ENCODE data around the gene SMPDL3A. TPM values are rescaled to one million over a fixed set of nuclear protein-coding genes. Genes with fewer than 3 reads are reported as not detected.

The SMPDL3A gene
- polyA plus RNA-seq, 1 experiment, result 6.4 TPM

DNA sequence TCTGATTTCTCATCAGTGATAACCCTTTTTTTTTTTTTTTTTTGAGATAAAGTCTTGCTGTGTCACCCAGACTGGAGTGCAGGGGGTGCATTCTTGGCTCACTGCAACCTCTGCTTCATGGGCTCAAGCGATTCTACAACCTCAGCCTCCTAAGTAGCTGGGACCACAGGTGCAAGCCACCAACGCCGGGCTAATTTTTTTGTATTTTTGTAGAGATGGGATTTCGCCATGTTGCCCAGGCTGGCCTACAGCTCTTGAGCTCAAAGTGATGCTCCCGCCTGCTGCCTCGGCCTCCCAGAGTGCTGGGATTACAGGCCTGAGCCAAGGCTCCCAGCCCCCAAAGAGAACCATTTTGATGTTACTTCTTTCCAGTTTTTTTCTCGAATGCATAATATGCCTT, 7.3 kb upstream of the SMPDL3A start:
- ChIA-PET POLR2A (no interaction called here), CTCF (no interaction called here)
- peaks cover 4% of the 10 kb centered on the region for H3K27me3 ChIP-seq (ENCODE audit: control insufficient read depth, insufficient read depth, low read length)
- TF ChIP-seq, protein P1, sequence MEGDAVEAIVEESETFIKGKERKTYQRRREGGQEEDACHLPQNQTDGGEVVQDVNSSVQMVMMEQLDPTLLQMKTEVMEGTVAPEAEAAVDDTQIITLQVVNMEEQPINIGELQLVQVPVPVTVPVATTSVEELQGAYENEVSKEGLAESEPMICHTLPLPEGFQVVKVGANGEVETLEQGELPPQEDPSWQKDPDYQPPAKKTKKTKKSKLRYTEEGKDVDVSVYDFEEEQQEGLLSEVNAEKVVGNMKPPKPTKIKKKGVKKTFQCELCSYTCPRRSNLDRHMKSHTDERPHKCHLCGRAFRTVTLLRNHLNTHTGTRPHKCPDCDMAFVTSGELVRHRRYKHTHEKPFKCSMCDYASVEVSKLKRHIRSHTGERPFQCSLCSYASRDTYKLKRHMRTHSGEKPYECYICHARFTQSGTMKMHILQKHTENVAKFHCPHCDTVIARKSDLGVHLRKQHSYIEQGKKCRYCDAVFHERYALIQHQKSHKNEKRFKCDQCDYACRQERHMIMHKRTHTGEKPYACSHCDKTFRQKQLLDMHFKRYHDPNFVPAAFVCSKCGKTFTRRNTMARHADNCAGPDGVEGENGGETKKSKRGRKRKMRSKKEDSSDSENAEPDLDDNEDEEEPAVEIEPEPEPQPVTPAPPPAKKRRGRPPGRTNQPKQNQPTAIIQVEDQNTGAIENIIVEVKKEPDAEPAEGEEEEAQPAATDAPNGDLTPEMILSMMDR (IDR thresholded peaks at IDR 0.05; ENCODE audit: insufficient read depth, low read depth, low read length), result no peak
- DNase-seq (ENCODE audit: low read depth), result no peak
- no peak overlapping the region for H3K4me3 ChIP-seq (ENCODE audit: low read depth, low read length)
- H3K36me3 ChIP-seq (ENCODE audit: control insufficient read depth, insufficient read depth, low read length), result no peaks in the 10 kb centered on the region

DNA sequence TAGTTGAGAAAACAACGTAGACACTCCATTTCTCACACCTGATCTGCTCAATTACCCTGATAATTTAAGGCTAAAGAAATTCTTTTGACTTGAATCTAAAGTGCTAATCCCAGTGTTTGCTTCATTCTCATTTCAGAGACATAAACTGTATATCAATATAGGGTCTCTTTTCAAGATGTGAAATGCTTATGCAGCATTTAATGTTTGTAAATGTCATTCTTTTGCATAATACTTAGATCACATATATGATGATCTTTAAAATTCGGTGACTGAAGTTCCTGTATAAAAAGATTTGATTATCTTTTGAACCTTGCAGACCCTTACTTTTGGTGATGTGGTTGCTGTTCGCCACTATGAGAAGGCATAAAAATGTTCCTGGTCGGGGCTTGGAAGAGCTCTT, 5.7 kb upstream of the SMPDL3A start:
- H3K4me3 ChIP-seq (ENCODE audit: low read depth, low read length), result no peak overlapping the region
- POLR2A ChIA-PET, result no interaction called here
- TF ChIP-seq, protein P1 (IDR thresholded peaks at IDR 0.05; ENCODE audit: insufficient read depth, low read depth, low read length), result no peak
- H3K36me3 ChIP-seq (ENCODE audit: control insufficient read depth, insufficient read depth, low read length), result no peaks in the 10 kb centered on the region
- no peak for DNase-seq (ENCODE audit: low read depth)
- peaks cover 4% of the 10 kb centered on the region for H3K27me3 ChIP-seq (ENCODE audit: control insufficient read depth, insufficient read depth, low read length)
- CTCF ChIA-PET, result no interaction called here

DNA sequence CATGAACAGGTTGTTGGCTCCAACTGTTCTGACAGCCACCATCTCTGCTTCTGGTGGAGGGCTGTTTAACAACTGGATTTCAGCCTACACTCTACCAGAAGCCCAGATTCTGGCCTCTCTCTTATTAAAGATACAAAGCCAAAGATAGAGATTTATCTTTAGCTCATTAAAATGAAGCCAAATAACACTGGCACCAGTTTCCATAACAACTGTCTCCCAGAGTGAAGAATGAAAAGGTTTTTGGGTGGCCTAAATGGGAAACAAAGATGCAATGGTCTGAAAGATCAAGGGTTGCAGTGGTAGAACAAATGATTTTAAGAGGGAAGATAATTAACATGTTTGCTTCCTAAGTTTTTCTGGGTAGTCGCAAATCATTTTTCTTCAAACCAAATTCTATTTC, 3.2 kb upstream of the SMPDL3A start:
- Histone ChIP-seq H3K36me3 (ENCODE audit: control insufficient read depth, insufficient read depth, low read length) (no peaks in the 10 kb centered on the region), H3K4me3 (ENCODE audit: low read depth, low read length) (no peak overlapping the region), H3K27me3 (ENCODE audit: control insufficient read depth, insufficient read depth, low read length) (no peaks in the 10 kb centered on the region; the same call in 1 of the 2 replicates)
- TF ChIP-seq, protein P1 (IDR thresholded peaks at IDR 0.05; ENCODE audit: insufficient read depth, low read depth, low read length), result no peak
- POLR2A ChIA-PET, result no interaction called here
- no peak for DNase-seq (ENCODE audit: low read depth)
- CTCF ChIA-PET, result interaction anchor here (1.0 kb wide), 1 partner anchor 11 kb away, joined by 3 read pairs; no protein-coding TSS in a partner anchor

DNA sequence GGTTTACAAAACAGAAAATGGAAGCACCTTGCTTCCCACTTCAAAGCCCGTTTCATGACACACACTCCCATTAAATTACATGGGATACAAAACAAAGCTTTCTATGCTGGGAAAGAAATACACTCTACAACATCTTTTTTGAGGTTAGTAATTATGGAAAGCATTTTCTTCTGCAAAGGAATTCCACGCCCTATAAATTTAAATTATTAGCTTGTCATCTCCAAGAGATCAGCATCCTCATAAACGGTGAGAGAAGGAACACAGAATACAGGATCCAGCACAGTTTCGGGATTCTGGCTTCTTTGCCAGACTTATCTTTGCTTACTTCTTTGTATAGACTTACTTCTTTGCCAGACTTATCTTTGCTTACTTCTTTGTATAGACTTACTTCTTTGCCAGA, 1.3 kb upstream of the SMPDL3A start:
- ChIA-PET POLR2A (no interaction called here), CTCF (interaction anchor here (2.9 kb wide), 1 partner anchor 52 kb away, joined by 11 read pairs; no protein-coding TSS in a partner anchor)
- no peaks in the 10 kb centered on the region; the same call in 1 of the 2 replicates for H3K27me3 ChIP-seq (ENCODE audit: control insufficient read depth, insufficient read depth, low read length)
- DNase-seq (ENCODE audit: low read depth), result no peak
- H3K4me3 ChIP-seq (ENCODE audit: low read depth, low read length), result no peak overlapping the region
- no peaks in the 10 kb centered on the region for H3K36me3 ChIP-seq (ENCODE audit: control insufficient read depth, insufficient read depth, low read length)
- TF ChIP-seq, protein P1 (IDR thresholded peaks at IDR 0.05; ENCODE audit: insufficient read depth, low read depth, low read length), result no peak

DNA sequence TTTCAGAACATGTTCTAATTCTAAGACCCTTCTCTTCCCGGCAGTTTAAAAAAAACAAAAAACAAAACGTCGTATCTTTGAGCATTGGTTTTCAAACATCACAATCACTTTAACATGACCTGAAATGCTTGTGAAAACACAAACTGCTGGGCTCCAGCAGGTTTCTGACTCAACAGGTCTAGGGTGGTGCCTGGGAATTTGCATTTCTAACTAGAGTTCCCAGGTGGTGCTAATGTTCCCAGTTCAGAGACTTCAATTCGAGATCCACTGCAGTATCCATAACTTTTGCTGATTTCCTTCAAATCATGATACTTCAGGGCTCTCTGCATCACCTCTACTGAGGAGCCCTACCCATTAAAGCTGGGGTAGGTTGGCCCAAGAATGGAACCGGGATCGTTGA, 850 bp upstream of the SMPDL3A start:
- CTCF ChIA-PET, result interaction anchor here (1.9 to 2.9 kb wide), 4 partner anchors 18 to 56 kb away, joined by 6 to 12 read pairs (median 11); no protein-coding TSS in a partner anchor
- POLR2A ChIA-PET, result no interaction called here
- DNase-seq (ENCODE audit: low read depth), result no peak
- Histone ChIP-seq H3K27me3 (ENCODE audit: control insufficient read depth, insufficient read depth, low read length) (no peaks in the 10 kb centered on the region; the same call in 1 of the 2 replicates), H3K4me3 (ENCODE audit: low read depth, low read length) (no peak overlapping the region), H3K36me3 (ENCODE audit: control insufficient read depth, insufficient read depth, low read length) (no peaks in the 10 kb centered on the region)
- TF ChIP-seq, protein P1 (IDR thresholded peaks at IDR 0.05; ENCODE audit: insufficient read depth, low read depth, low read length), result no peak

Measured in BJ (cell line).